ENCODE measurements around the gene KRTAP29-1.
"Not testable (repeated sequence)": the region's sequence is repeated elsewhere in the genome, so short reads cannot be mapped to it uniquely, and the experiment has no call there.

Gene KRTAP29-1

GRCh38 chr17:41296846-41297245 is 5.8 kb downstream of the KRTAP29-1 start:
- no peak for DNase-seq

GRCh38 chr17:41294016-41294415 is 8.6 kb downstream of the KRTAP29-1 start:
- DNase-seq: no peak

- no peak for DNase-seq
Measured at GRCh38 chr17:41287050-41287449, 15.6 kb downstream of the KRTAP29-1 start.

GRCh38 chr17:41284546-41284945 is 18.1 kb downstream of the KRTAP29-1 start:
- DNase-seq: no peak

GRCh38 chr17:41284043-41284442 is 18.6 kb downstream of the KRTAP29-1 start:
- no peak for DNase-seq

- DNase-seq: no peak
Measured at GRCh38 chr17:41278176-41278955, 24.3 kb downstream of the KRTAP29-1 start.

GRCh38 chr17:41275648-41276190 is 26.9 kb downstream of the KRTAP29-1 start, which contains the start of gene KRTAP9-7:
KRTAP9-7 (plus strand) TSS chr17:41275698; CDS start chr17:41275698, 0 bp downstream.
- not testable (repeated sequence) for DNase-seq

GRCh38 chr17:41271858-41272257 is 30.8 kb downstream of the KRTAP29-1 start:
- no peak for DNase-seq

- DNase-seq: not testable (repeated sequence)
Measured at GRCh38 chr17:41271323-41271722, 31.3 kb downstream of the KRTAP29-1 start.

- no peak for DNase-seq
Measured at GRCh38 chr17:41267711-41268110, 34.9 kb downstream of the KRTAP29-1 start.

- no peak for DNase-seq
Measured at GRCh38 chr17:41265078-41265477, 37.6 kb downstream of the KRTAP29-1 start, which contains the start of gene KRTAP9-6. KRTAP9-6 (plus strand) TSS chr17:41265378; CDS start chr17:41265378, 0 bp downstream.

GRCh38 chr17:41264599-41264998 is 38.1 kb downstream of the KRTAP29-1 start:
- no peak for DNase-seq

- DNase-seq: no peak
Measured at GRCh38 chr17:41263212-41263611, 39.4 kb downstream of the KRTAP29-1 start.

- no peak for DNase-seq
Measured at GRCh38 chr17:41258406-41258805, 44.2 kb downstream of the KRTAP29-1 start.

GRCh38 chr17:41256291-41256685 is 46.4 kb downstream of the KRTAP29-1 start:
- no peak for DNase-seq

- not testable (repeated sequence) for DNase-seq
Measured at GRCh38 chr17:41255381-41256290, 47.0 kb downstream of the KRTAP29-1 start, which contains the start of gene KRTAP9-9. KRTAP9-9 (plus strand) TSS chr17:41255384.

- DNase-seq: no peak
Measured at GRCh38 chr17:41254861-41255260, 47.8 kb downstream of the KRTAP29-1 start.

All from cortex of kidney (tissue), 1 donor.